Hepatocyte (in vitro differentiated cells): ENCODE results near the gene NXNL1. TPM values are rescaled to one million over a fixed set of nuclear protein-coding genes. Genes with fewer than 3 reads are reported as not detected.
"Not testable (repeated sequence)": the region's sequence is repeated elsewhere in the genome, so short reads cannot be mapped to it uniquely, and the experiment has no call there.

Source experiments
- DNase-seq: peaks from one replicate; pipeline ENCODE4 v3.0.0-alpha.2; 2016; ENCODE audit warnings: low spot score
- H2AFZ ChIP-seq: fragments of 200-600 bp; sonication (generic); 2 replicates; pipeline ENCODE4 v1.6.0; 2016; ENCODE audit warnings: antibody characterized with exemption, mild to moderate bottlenecking
- H3K27ac ChIP-seq: fragments of 200-600 bp; sonication (generic); 2 replicates; pipeline ENCODE4 v1.5.1; 2016; ENCODE audit warnings: mild to moderate bottlenecking
- H3K27me3 ChIP-seq: fragments of 200-600 bp; sonication (generic); 2 replicates; pipeline ENCODE4 v1.6.1; 2016
- H3K36me3 ChIP-seq: fragments of 200-600 bp; sonication (generic); replicated peaks from 2 replicates; pipeline ENCODE4 v1.5.1; 2016; ENCODE audit warnings: low read depth; ENCODE audit not compliant: insufficient read depth
- H3K4me1 ChIP-seq: fragments of 200-600 bp; sonication (generic); 2 replicates; pipeline ENCODE4 v1.5.1; 2016; ENCODE audit warnings: mild to moderate bottlenecking, moderate library complexity; ENCODE audit not compliant: insufficient read depth
- H3K4me2 ChIP-seq: fragments of 200-600 bp; sonication (generic); 2 replicates; pipeline ENCODE4 v1.6.0; 2016
- H3K4me3 ChIP-seq: fragments of 200-600 bp; sonication (generic); 2 replicates; pipeline ENCODE4 v1.5.1; 2016; ENCODE audit warnings: mild to moderate bottlenecking
- H3K79me2 ChIP-seq: fragments of 200-600 bp; sonication (generic); 2 replicates; pipeline ENCODE4 v1.6.0; 2017; ENCODE audit warnings: mild to moderate bottlenecking
- H3K9me2 ChIP-seq: fragments of 200-600 bp; sonication (generic); replicated peaks from 2 replicates; pipeline ENCODE4 v1.6.0; 2017; ENCODE audit warnings: mild to moderate bottlenecking; ENCODE audit not compliant: insufficient read depth
- H3K9me3 ChIP-seq: fragments of 200-600 bp; sonication (generic); 2 replicates; pipeline ENCODE4 v1.5.1; 2016; ENCODE audit warnings: low read depth, mild to moderate bottlenecking
- H4K20me1 ChIP-seq: fragments of 200-600 bp; sonication (generic); 2 replicates; pipeline ENCODE4 v1.6.0; 2016; ENCODE audit warnings: mild to moderate bottlenecking; ENCODE audit not compliant: insufficient read depth, poor library complexity, severe bottlenecking
- CTCF ChIP-seq: fragments of 200-600 bp; sonication (generic); IDR thresholded peaks from 2 replicates; pipeline ENCODE4 v1.5.1; 2016; ENCODE audit warnings: antibody characterized with exemption, mild to moderate bottlenecking; ENCODE audit not compliant: poor library complexity
- EZH2 ChIP-seq: fragments of 200-600 bp; sonication (generic); IDR thresholded peaks from 2 replicates; pipeline ENCODE4 v1.6.1; 2016; ENCODE audit warnings: antibody characterized with exemption, mild to moderate bottlenecking, borderline replicate concordance
- EZH2phosphoT487 ChIP-seq: fragments of 200-600 bp; sonication (generic); IDR thresholded peaks from one replicate; pipeline ENCODE4 v1.6.1; 2018; ENCODE audit warnings: antibody characterized with exemption, mild to moderate bottlenecking, low read depth, moderate library complexity; ENCODE audit not compliant: unreplicated experiment, severe bottlenecking
- WGBS: methylation state at CpG from one replicate; pipeline ENCODE4 v1.1.6; 2016; ENCODE audit warnings: low lambda C conversion rate; ENCODE audit errors: missing lambda C conversion rate; 5-methylcytosine and 5-hydroxymethylcytosine counted together
- polyA plus RNA-seq: library from polyadenylated mRNA; unstranded; fragments of >200 nt; fragmentation: Nextera tagmentation; extraction: Ambion mirVana; gene quantifications from 2 replicates; pipeline ENCODE4 v1.2.1, GENCODE V29; 2016
- total RNA-seq: library from RNA; depleted of rRNA; stranded (reverse); fragments of >200 nt; gene quantifications from 2 replicates; pipeline ENCODE4 v1.2.3, GENCODE V29; 2014

The NXNL1 gene
- total and polyA plus RNA-seq, 2 experiments from 2014 or later = not detected

- no peaks in the 10 kb centered on the region for H3K27me3 ChIP-seq
- no peak for TF ChIP-seq EZH2
- TF ChIP-seq EZH2phosphoT487 = no peak
- DNase-seq = no peak
- H3K4me3 ChIP-seq = no peak overlapping the region
- H3K4me2 ChIP-seq = no peak overlapping the region
- WGBS = 82% methylated on average over 6 of the region's 6 CpGs
- H3K27ac ChIP-seq = no peak overlapping the region
- H3K79me2 ChIP-seq = no peaks in the 10 kb centered on the region
- no peak overlapping the region for H2AFZ ChIP-seq
- no peaks in the 10 kb centered on the region for H3K4me1 ChIP-seq
- no peaks in the 10 kb centered on the region for H3K9me2 ChIP-seq
- H3K36me3 ChIP-seq = no peaks in the 10 kb centered on the region
- no peaks in the 10 kb centered on the region for H4K20me1 ChIP-seq
- no peaks in the 10 kb centered on the region for H3K9me3 ChIP-seq
These were observed 18.6 kb upstream of the NXNL1 start for GRCh38 chr19:17479325-17479791.

GRCh38 chr19:17475541-17476115, 14.9 kb upstream of the NXNL1 start:
- Histone ChIP-seq H2AFZ (no peak overlapping the region), H3K4me1 (peaks cover 8% of the 10 kb centered on the region)
- TF ChIP-seq CTCF (no peak), EZH2phosphoT487 (no peak), EZH2 (no peak)

GRCh38 chr19:17475011-17475540, 14.3 kb upstream of the NXNL1 start:
- not testable (repeated sequence) for H2AFZ ChIP-seq, H3K4me1 ChIP-seq, H3K9me3 ChIP-seq, H3K27ac ChIP-seq, DNase-seq, H3K36me3 ChIP-seq, H3K4me2 ChIP-seq, H3K9me2 ChIP-seq, H3K4me3 ChIP-seq, H3K27me3 ChIP-seq, H4K20me1 ChIP-seq
- H3K79me2 ChIP-seq = peaks cover 12% of the 10 kb centered on the region
- WGBS = 78% methylated on average over 6 of the region's 6 CpGs

More at GRCh38 chr19:17475541-17476115, 14.9 kb upstream of the NXNL1 start:
- WGBS = 83% methylated on average over 10 of the region's 10 CpGs
- no peaks in the 10 kb centered on the region for H3K36me3 ChIP-seq
- H3K79me2 ChIP-seq = peaks cover 12% of the 10 kb centered on the region
- H4K20me1 ChIP-seq = no peaks in the 10 kb centered on the region
- no peak for DNase-seq
- no peaks in the 10 kb centered on the region for H3K27me3 ChIP-seq
- H3K4me3 ChIP-seq = no peak overlapping the region
- H3K9me2 ChIP-seq = no peaks in the 10 kb centered on the region
- H3K9me3 ChIP-seq = no peaks in the 10 kb centered on the region
- no peak overlapping the region for H3K4me2 ChIP-seq
- no peak overlapping the region for H3K27ac ChIP-seq

- no peaks in the 10 kb centered on the region for H3K27me3 ChIP-seq
- DNase-seq = no peak
- peaks cover 12% of the 10 kb centered on the region for H3K79me2 ChIP-seq
These were observed 12.3 kb upstream of the NXNL1 start for GRCh38 chr19:17473041-17473440.

More at GRCh38 chr19:17473041-17473440, 12.3 kb upstream of the NXNL1 start:
- 91% methylated on average over 9 of the region's 9 CpGs for WGBS
- Histone ChIP-seq H3K9me3 (no peaks in the 10 kb centered on the region), H3K9me2 (no peaks in the 10 kb centered on the region), H3K4me1 (peaks cover 15% of the 10 kb centered on the region), H3K36me3 (no peaks in the 10 kb centered on the region), H3K4me3 (no peak overlapping the region), H4K20me1 (no peaks in the 10 kb centered on the region), H2AFZ (no peak overlapping the region), H3K4me2 (no peak overlapping the region), H3K27ac (no peak overlapping the region)
- TF ChIP-seq EZH2phosphoT487 (no peak), CTCF (no peak), EZH2 (no peak)
